Esophagus muscularis mucosa (tissue), 4 donors: ENCODE data around the gene UBXN6. TPM values are rescaled to one million over a fixed set of nuclear protein-coding genes. Genes with fewer than 3 reads are reported as not detected.

Experiments
- DNase-seq: peaks from one replicate; pipeline ENCODE4 v3.0.0-alpha.2; 2017; ENCODE audit errors: extremely low spot score
- H3K27ac ChIP-seq, 4 donors: fragments of 200-600 bp; sonication (generic); replicated peaks in 1 of 4; 1 replicate in 3 of 4; 2 replicates in 1 of 4; pipeline ENCODE4 v1.5.1; 2016 to 2019; ENCODE audit warnings: mild to moderate bottlenecking in 1 of 4
- H3K27me3 ChIP-seq, 4 donors: fragments of 200-600 bp; sonication (generic); one replicate each; pipeline versions ENCODE4 v1.5.1 to v1.6.0; 2016 to 2019
- H3K36me3 ChIP-seq, 4 donors: fragments of 200-600 bp; sonication (generic); one replicate each; pipeline ENCODE4 v1.5.1; 2016 to 2019
- H3K4me1 ChIP-seq, 4 donors: fragments of 200-600 bp; sonication (generic); one replicate each; pipeline ENCODE4 v1.5.1; 2016 to 2019
- H3K4me3 ChIP-seq, 4 donors: fragments of 200-600 bp; sonication (generic); 1 replicate in 2 of 4; 2 replicates in 2 of 4; pipeline ENCODE4 v1.5.1; 2016 to 2019; ENCODE audit warnings: mild to moderate bottlenecking in 4 of 4, moderate library complexity in 1 of 4
- H3K9me3 ChIP-seq, 4 donors: fragments of 200-600 bp; sonication (generic); 1 replicate in 3 of 4; 2 replicates in 1 of 4; pipeline ENCODE4 v1.5.1; 2016 to 2019
- EP300 ChIP-seq: sonication (generic); formaldehyde crosslinking; IDR thresholded peaks from one replicate; pipeline ENCODE4 v1.6.1; 2017; ENCODE audit warnings: antibody characterized with exemption
- POLR2A ChIP-seq: fragments of 450-650 bp; IDR thresholded peaks from one replicate; pipeline ENCODE4 v1.6.1; 2017; ENCODE audit warnings: antibody characterized with exemption, moderate library complexity, mild to moderate bottlenecking, low read depth
- POLR2AphosphoS5 ChIP-seq, 2 donors: sonication (generic); formaldehyde crosslinking; IDR thresholded peaks; one replicate each; pipeline ENCODE4 v1.6.1; 2017; ENCODE audit warnings: antibody characterized with exemption in 2 of 2
- WGBS: methylation state at CpG from one replicate; pipeline ENCODE4 v1.1.5; 2018; 5-methylcytosine and 5-hydroxymethylcytosine counted together
- intact Hi-C: fragments of 100-400 bp; cut with DNase I; formaldehyde crosslinking; loops from one replicate; pipeline ENCODE4 v1.15.1; 2023
- total RNA-seq, 4 donors: library from RNA; depleted of rRNA; stranded (reverse); fragments of >200 nt; gene quantifications; one replicate each; pipeline versions ENCODE4 v1.1.0 to v1.2.1, GENCODE V29; 2016
- TF ChIP-seq, protein P1 (sequence below), 3 experiments: fragments of 200-600 bp in 2 of 3; fragments of 450-650 bp in 1 of 3; sonication (generic) in 2 of 3; IDR thresholded peaks; one replicate each; pipeline ENCODE4 v1.5.1; 2017 to 2019; ENCODE audit warnings: antibody characterized with exemption in 3 of 3, mild to moderate bottlenecking in 2 of 3, moderate library complexity in 1 of 3

The UBXN6 gene
- total RNA-seq, 4 donors from 2014 or later = 65.2 to 190 (median 98.8) TPM

DNA sequence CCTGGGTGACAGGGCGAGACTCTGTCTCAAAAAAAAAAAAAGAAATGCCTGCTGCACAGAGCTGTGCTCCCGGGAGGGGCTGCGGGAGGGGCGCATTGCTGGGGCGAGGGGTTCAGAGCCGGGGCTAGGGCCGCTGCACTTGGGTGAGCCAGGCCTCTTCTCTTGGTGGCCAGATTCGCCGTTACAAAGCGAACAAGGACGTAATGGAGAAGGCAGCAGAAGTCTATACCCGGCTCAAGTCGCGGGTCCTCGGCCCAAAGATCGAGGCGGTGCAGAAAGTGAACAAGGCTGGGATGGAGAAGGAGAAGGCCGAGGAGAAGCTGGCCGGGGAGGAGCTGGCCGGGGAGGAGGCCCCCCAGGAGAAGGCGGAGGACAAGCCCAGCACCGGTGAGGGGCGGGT lies 41.7 kb upstream of the UBXN6 start:
- WGBS = 96% methylated on average over 23 of the region's 23 CpGs
- DNase-seq = no peak
- Histone ChIP-seq H3K4me3 (no peak overlapping the region), H3K9me3 (no peaks in the 10 kb centered on the region), H3K4me1 (peaks cover 0 to 28% (median 20%) of the 10 kb centered on the region in 4 donors), H3K27me3 (no peaks in the 10 kb centered on the region), H3K27ac (no peak overlapping the region), H3K36me3 (peaks cover 62 to 99% (median 95%) of the 10 kb centered on the region in 4 donors)
- intact Hi-C loops = no loop called here
- TF ChIP-seq EP300 (no peak), POLR2A (no peak), POLR2AphosphoS5 (IDR thresholded peaks at IDR 0.05) (no peak)
- TF ChIP-seq, protein P1, sequence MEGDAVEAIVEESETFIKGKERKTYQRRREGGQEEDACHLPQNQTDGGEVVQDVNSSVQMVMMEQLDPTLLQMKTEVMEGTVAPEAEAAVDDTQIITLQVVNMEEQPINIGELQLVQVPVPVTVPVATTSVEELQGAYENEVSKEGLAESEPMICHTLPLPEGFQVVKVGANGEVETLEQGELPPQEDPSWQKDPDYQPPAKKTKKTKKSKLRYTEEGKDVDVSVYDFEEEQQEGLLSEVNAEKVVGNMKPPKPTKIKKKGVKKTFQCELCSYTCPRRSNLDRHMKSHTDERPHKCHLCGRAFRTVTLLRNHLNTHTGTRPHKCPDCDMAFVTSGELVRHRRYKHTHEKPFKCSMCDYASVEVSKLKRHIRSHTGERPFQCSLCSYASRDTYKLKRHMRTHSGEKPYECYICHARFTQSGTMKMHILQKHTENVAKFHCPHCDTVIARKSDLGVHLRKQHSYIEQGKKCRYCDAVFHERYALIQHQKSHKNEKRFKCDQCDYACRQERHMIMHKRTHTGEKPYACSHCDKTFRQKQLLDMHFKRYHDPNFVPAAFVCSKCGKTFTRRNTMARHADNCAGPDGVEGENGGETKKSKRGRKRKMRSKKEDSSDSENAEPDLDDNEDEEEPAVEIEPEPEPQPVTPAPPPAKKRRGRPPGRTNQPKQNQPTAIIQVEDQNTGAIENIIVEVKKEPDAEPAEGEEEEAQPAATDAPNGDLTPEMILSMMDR (IDR thresholded peaks at IDR 0.05) = no peak

DNA sequence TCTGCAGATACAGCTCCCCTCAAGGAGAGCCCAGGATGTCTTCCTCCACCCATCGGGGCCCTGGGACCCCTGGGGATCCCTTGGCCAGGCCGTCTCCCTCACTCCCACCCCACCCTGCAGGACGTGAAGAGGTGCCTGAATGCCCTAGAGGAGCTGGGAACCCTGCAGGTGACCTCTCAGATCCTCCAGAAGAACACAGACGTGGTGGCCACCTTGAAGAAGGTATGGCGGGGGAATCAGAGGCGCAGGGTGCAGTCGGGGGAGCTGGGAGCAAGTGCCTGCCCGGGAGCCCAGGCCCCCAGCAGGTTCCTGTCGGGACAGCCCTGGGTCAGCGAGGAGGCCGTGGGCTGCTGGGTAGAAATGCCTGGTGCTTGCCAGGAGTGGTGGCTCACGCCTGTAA lies 41.1 kb upstream of the UBXN6 start:
- Histone ChIP-seq H3K9me3 (no peaks in the 10 kb centered on the region), H3K4me1 (peaks cover 0 to 22% (median 18%) of the 10 kb centered on the region in 4 donors), H3K27me3 (no peaks in the 10 kb centered on the region), H3K36me3 (peaks cover 63 to 99% (median 95%) of the 10 kb centered on the region in 4 donors), H3K27ac (no peak overlapping the region), H3K4me3 (no peak overlapping the region)
- WGBS = 86% methylated on average over 7 of the region's 12 CpGs
- intact Hi-C loops = no loop called here
- no peak for DNase-seq
- TF ChIP-seq, protein P1 (IDR thresholded peaks at IDR 0.05) = no peak
- TF ChIP-seq POLR2A = no peak
- TF ChIP-seq EP300 = no peak
- no peak for TF ChIP-seq POLR2AphosphoS5 (IDR thresholded peaks at IDR 0.05)

- Histone ChIP-seq H3K4me1 (peaks cover 0 to 13% (median 10%) of the 10 kb centered on the region in 4 donors), H3K4me3 (no peak overlapping the region), H3K9me3 (no peaks in the 10 kb centered on the region), H3K27ac (no peak overlapping the region), H3K27me3 (no peaks in the 10 kb centered on the region), H3K36me3 (peaks cover 61 to 98% (median 94%) of the 10 kb centered on the region in 4 donors)
- WGBS = 92% methylated on average over 16 of the region's 25 CpGs
- TF ChIP-seq EP300 (no peak), POLR2AphosphoS5 (IDR thresholded peaks at IDR 0.05) (no peak), POLR2A (no peak)
- TF ChIP-seq, protein P1 (IDR thresholded peaks at IDR 0.05) = no peak
- no peak for DNase-seq
- intact Hi-C loops = no loop called here
Observed at GRCh38 chr19:4497770-4498389, 40.3 kb upstream of the UBXN6 start.

- Histone ChIP-seq H3K4me1 (no peaks in the 10 kb centered on the region), H3K36me3 (peaks cover 63 to 91% (median 90%) of the 10 kb centered on the region in 4 donors), H3K4me3 (no peak overlapping the region), H3K9me3 (no peaks in the 10 kb centered on the region), H3K27me3 (no peaks in the 10 kb centered on the region), H3K27ac (no peak overlapping the region)
- intact Hi-C loops = no loop called here
- no CpG with 5 or more reads among the region's 18 CpGs for WGBS
- TF ChIP-seq POLR2AphosphoS5 (IDR thresholded peaks at IDR 0.05) (no peak), EP300 (no peak), POLR2A (no peak)
- TF ChIP-seq, protein P1 (IDR thresholded peaks at IDR 0.05) = no peak
- no peak for DNase-seq
Observed at GRCh38 chr19:4496304-4496703, 38.7 kb upstream of the UBXN6 start.

- no peaks in the 10 kb centered on the region for H3K4me1 ChIP-seq
- no peak overlapping the region for H3K27ac ChIP-seq
- DNase-seq = no peak
- no peaks in the 10 kb centered on the region for H3K27me3 ChIP-seq
- intact Hi-C loops = no loop called here
- no peak overlapping the region for H3K4me3 ChIP-seq
- WGBS = 89% methylated on average over 11 of the region's 12 CpGs
- no peaks in the 10 kb centered on the region for H3K9me3 ChIP-seq
- peaks cover 59 to 91% (median 89%) of the 10 kb centered on the region in 4 donors for H3K36me3 ChIP-seq
- TF ChIP-seq, protein P1 (IDR thresholded peaks at IDR 0.05) = peak in 1 of 3 experiments; percentile 7
- TF ChIP-seq POLR2A (no peak), EP300 (no peak)
Observed at GRCh38 chr19:4495471-4495870, 37.9 kb upstream of the UBXN6 start.
